ENCODE measurements around the gene APBB2.

GRCh38 chr4:40888933-40889332 is 325.4 kb downstream of the APBB2 start:
- TF ChIP-seq CTCF (IDR thresholded peaks at IDR 0.05) (no peak), POLR2A (IDR thresholded peaks at IDR 0.05) (no peak)

Measured in prostate gland (tissue), 2 donors.